ENCODE data around the gene SGK1.
A peak's percentile ranks its signal among the peaks of the same experiment; 100 is the strongest.
"Not testable (repeated sequence)": the region's sequence is repeated elsewhere in the genome, so short reads cannot be mapped to it uniquely, and the experiment has no call there.

The SGK1 gene

DNA sequence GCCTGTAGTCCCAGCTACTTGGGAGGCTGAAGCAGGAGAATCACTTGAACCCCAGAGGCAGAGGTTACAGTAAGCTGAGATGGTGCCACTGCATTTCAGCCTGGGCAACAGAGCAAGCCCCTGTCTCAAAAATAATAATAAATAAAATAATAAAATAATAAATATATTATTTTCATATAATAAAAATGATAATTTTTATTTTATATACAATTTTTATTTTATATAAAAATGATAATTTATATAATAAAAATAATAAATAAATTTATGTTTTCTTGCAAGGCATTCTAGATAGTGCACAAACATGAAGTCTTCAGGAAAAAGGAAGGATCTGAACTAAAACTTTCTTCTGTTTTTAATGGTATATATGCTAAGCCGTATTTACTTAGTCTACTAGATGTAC lies 12.6 kb upstream of the SGK1 start:
- H3K27ac ChIP-seq, result no peak overlapping the region
- no peak overlapping the region for H3K4me3 ChIP-seq

- H3K27ac ChIP-seq, result no peak overlapping the region
Measured at GRCh38 chr6:134328792-134329191, 10.9 kb upstream of the SGK1 start.

DNA sequence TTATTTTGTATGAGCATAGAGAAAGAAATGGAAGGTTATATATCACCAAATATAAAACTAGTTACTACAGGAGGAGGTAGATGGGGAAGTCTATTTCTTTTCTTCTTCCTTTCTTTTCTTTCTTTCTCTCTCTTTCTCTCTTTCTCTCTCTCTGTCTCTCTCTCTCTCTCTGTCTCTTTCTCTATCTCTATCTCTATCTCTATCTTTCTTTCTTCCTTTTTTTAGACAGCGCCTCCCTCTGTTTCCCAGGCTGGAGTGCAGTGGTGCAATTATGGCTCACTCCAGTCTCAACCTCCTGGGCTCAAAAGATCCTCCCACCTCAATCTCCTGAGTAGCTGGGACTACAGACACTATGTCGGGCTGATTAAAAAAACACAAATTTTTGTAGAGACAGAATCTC lies 10.2 kb upstream of the SGK1 start:
- Histone ChIP-seq H3K27ac (no peak overlapping the region), H3K4me3 (no peak overlapping the region)

More at GRCh38 chr6:134328792-134329191, 10.9 kb upstream of the SGK1 start:
- H3K4me3 ChIP-seq, result no peak overlapping the region

DNA sequence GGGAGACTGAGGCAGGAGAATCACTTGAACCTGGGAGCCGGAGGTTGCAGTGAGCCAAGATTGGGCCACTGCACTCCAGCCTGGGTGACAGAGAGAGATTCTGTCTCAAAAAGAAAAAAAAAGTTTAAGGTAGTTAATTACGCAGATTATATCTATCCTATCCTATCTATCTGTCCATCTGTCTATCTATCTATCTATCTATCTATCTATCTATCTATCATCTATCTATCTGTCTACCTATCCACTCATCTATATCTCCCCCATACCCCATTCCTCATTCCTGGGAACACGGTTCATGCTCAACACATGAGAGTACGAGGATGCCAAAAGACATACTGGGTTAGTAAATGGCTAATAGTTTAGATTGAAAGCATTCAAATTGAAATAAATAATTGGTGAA lies 8.3 kb upstream of the SGK1 start:
- not testable (repeated sequence) for H3K4me3 ChIP-seq, H3K27ac ChIP-seq

GRCh38 chr6:134324766-134325165 lies 6.9 kb upstream of the SGK1 start:
- Histone ChIP-seq H3K4me3 (no peak overlapping the region), H3K27ac (no peak overlapping the region)

GRCh38 chr6:134324141-134324540 lies 6.2 kb upstream of the SGK1 start:
- H3K27ac ChIP-seq, result no peak overlapping the region
- H3K4me3 ChIP-seq, result no peak overlapping the region

DNA sequence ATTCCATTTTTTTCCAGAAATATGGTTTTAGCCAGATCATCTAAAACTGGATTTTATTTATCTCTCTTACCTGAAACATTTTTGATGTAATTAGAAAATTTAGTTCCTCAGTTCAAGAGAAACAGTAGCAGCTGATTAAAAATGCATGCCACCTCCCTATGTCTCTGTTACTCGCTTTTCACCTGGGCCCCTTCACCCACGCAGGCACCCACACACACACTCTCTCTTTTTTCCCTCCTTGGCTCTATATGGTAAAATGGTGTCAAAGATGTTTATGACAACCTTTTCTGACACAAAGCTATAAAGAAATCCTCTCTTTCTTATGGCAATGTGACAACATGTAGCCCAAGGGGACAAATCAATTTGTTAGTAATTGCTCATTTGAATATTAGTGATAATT lies 5.8 kb upstream of the SGK1 start:
- Histone ChIP-seq H3K4me3 (no peak overlapping the region), H3K27ac (no peak overlapping the region)

DNA sequence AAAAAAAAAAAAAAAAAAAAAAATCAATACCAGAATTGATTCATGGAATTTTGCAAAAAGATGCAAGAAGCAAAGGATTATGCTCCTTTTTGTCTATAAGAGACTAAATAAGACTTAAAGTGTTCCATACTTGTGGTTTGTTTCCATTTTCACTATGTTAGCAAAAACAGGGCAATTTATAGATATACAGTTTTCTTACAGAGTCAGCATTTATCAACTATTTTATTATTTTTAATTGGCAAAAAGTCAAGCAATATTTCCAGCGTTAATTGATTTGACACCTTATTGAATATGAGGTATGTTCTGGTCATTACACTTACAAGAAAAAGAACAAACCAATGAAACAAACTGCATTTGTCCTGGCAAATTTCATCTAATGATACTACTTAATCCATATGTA lies 5.4 kb upstream of the SGK1 start:
- Histone ChIP-seq H3K4me3 (no peak overlapping the region), H3K27ac (no peak overlapping the region)

DNA sequence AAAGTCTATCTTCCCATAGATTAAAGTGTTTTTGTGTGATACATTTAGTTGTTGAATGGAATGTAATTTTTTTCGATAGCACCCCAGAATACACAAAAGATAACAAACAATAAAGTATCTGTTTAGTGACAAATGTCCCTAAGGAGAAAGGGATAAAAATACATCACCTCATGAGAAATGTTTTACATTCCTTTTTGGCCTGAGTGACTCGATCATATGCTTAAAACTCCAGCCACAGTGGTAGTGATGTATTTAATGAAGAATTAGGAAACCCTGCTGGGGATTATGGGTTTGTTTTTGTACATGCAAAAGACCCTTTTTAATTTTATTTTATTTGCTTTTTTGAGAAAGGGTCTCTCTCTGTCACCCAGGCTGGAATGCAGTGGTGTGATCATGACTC lies 4.3 kb upstream of the SGK1 start:
- H3K27ac ChIP-seq, result no peak overlapping the region
- no peak overlapping the region for H3K4me3 ChIP-seq

DNA sequence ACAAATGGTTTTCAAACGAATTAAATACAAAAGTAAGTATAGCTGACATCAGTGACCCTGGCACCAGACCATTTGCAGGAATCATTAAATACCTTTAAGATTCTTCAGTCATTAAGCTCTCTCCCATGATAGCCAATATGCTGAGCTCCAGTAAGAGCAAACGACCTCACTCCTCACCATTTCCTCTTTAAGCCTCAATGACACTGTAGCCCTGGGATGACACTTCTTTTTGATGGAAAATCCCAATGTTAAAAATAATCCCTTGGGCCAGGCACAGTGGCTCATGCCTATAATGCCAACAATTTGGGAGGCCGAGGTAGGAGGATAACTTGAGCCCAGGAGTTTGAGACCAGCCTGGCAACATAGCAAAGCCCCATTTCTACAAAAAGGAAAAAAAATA lies 3.3 kb upstream of the SGK1 start:
- Histone ChIP-seq H3K4me3 (no peak overlapping the region), H3K27ac (no peak overlapping the region)

GRCh38 chr6:134319686-134320085 lies 1.8 kb upstream of the SGK1 start:
- H3K4me3 ChIP-seq, H3K27ac ChIP-seq: not testable (repeated sequence)

- Histone ChIP-seq H3K4me3 (no peak overlapping the region), H3K27ac (no peak overlapping the region)
Measured at GRCh38 chr6:134318974-134319281, 1.0 kb upstream of the SGK1 start.

GRCh38 chr6:134318236-134318973 lies 493 bp upstream of the SGK1 start:
- peak overlapping the region in 1 of 21 experiments; percentile 27 for H3K27ac ChIP-seq
- H3K4me3 ChIP-seq, result peak overlapping the region in 3 of 7 experiments; percentile 28 to 57 (median 54)

GRCh38 chr6:134316733-134317431 lies 1.0 kb downstream of the SGK1 start:
- H3K27ac ChIP-seq, result peak overlapping the region in 5 of 21 experiments; percentile 8 to 48 (median 32)
- peak overlapping the region in 6 of 7 experiments; percentile 24 to 57 (median 39) for H3K4me3 ChIP-seq

GRCh38 chr6:134315974-134316441 lies 1.9 kb downstream of the SGK1 start:
- Histone ChIP-seq H3K27ac (no peak overlapping the region), H3K4me3 (no peak overlapping the region)

GRCh38 chr6:134315189-134315588 lies 2.7 kb downstream of the SGK1 start:
- no peak overlapping the region for H3K4me3 ChIP-seq
- H3K27ac ChIP-seq, result no peak overlapping the region

GRCh38 chr6:134314006-134314821 lies 3.7 kb downstream of the SGK1 start:
- no peak overlapping the region for H3K27ac ChIP-seq
- no peak overlapping the region for H3K4me3 ChIP-seq

DNA sequence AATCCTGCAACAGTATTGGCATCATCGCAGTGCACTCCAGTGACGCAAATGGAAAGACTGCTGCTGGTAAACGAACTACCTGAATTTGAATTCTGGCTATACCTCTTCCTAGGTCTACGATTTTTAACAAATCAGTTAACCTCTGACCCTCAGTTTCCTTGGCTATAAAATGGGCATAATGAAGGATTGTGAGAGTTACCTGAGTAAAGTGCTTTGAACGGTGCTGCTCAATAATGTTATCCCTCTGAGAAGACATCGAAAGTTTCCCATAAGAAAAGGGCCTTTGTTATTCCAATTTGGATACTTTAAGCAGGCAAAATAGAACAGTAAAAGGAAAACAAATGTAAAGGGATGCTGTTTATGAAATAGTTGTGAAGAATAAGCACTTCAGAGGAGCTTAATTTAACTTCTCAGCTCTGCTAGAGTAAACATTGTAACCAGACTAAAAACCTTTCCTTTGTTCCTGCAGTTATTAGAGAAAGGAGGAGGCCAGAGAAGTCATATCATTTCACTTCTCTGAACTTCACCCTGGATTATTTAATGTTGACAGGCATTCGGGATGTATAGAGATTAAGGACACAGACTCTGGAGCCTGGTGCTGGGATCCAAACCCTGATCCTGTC lies 5.8 kb downstream of the SGK1 start:
- no peak overlapping the region for H3K4me3 ChIP-seq
- H3K27ac ChIP-seq, result no peak overlapping the region

DNA sequence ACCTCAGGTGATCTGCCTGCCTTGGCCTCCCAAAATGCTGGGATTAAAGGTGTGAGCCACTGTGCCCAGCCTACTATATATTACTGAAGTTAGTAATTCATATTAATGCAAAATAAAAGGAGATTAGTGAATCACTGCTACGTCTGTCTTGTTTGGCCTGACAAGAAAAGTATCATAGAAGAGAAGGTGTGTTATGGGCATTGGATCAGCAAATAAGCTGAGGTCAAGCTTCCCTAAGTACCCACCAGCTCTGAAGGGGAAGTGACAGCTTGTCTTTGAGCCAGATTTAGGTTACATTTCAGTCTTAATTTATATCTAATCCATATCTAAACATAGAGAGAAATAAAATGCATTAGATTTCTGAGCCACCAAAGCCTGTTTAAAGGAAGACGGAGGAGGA lies 7.1 kb downstream of the SGK1 start:
- H3K4me3 ChIP-seq, result no peak overlapping the region
- H3K27ac ChIP-seq, result peak overlapping the region in 1 of 21 experiments; percentile 8

GRCh38 chr6:134309983-134310605 lies 7.8 kb downstream of the SGK1 start:
- H3K4me3 ChIP-seq, result no peak overlapping the region
- peak overlapping the region in 1 of 21 experiments; percentile 8 for H3K27ac ChIP-seq

Measured in skin epidermis (tissue), 12 donors.